Astrocyte of the spinal cord (primary cell): Measurements from ENCODE around the gene NBPF11.
"Not testable (repeated sequence)": the region's sequence is repeated elsewhere in the genome, so short reads cannot be mapped to it uniquely, and the experiment has no call there.

Experiments
- DNase-seq: peaks from one replicate; pipeline ENCODE4 v3.0.0; 2011; ENCODE audit warnings: low read depth, low spot score
- H3K4me3 ChIP-seq: 2 replicates; pipeline ENCODE4 v1.5.1; 2011; ENCODE audit warnings: low read depth, mild to moderate bottlenecking, low read length, moderate library complexity
- CTCF ChIP-seq: IDR thresholded peaks from 2 replicates; pipeline ENCODE4 v1.5.1; 2012; ENCODE audit warnings: low read depth, mild to moderate bottlenecking, low read length, inconsistent platforms
- in situ Hi-C: cut with HindIII; loops from 2 replicates; pipeline ENCODE4 v1.10.0; 2017; ENCODE audit warnings: low sequenced_read_pairs

The NBPF11 gene

GRCh38 chr1:148161053-148161901 is 9.2 kb upstream of the NBPF11 start:
- in situ Hi-C loops: no loop called here
- TF ChIP-seq CTCF: no peak
- DNase-seq: no peak
- no peak overlapping the region for H3K4me3 ChIP-seq

GRCh38 chr1:148160343-148161052 is 8.4 kb upstream of the NBPF11 start:
- no peak for TF ChIP-seq CTCF
- in situ Hi-C loops: no loop called here
- DNase-seq: no peak
- H3K4me3 ChIP-seq: no peak overlapping the region

- TF ChIP-seq CTCF: no peak
- H3K4me3 ChIP-seq: no peak overlapping the region
- in situ Hi-C loops: no loop called here
- DNase-seq: no peak
Observed at GRCh38 chr1:148160048-148160342, 7.9 kb upstream of the NBPF11 start.

- no peak for DNase-seq
- in situ Hi-C loops: no loop called here
- TF ChIP-seq CTCF: no peak
- H3K4me3 ChIP-seq: no peak overlapping the region
Observed at GRCh38 chr1:148158341-148159003, 6.4 kb upstream of the NBPF11 start.

- in situ Hi-C loops, DNase-seq, H3K4me3 ChIP-seq: not testable (repeated sequence)
Observed at GRCh38 chr1:148157803-148158202, 5.7 kb upstream of the NBPF11 start.

GRCh38 chr1:148155494-148156275 is 3.6 kb upstream of the NBPF11 start:
- DNase-seq, H3K4me3 ChIP-seq, in situ Hi-C loops: not testable (repeated sequence)

GRCh38 chr1:148152795-148153194 is 714 bp upstream of the NBPF11 start:
- H3K4me3 ChIP-seq, DNase-seq, in situ Hi-C loops: not testable (repeated sequence)

GRCh38 chr1:148151371-148151819 is 686 bp downstream of the NBPF11 start:
- peak overlapping the region; percentile 59 for H3K4me3 ChIP-seq
- in situ Hi-C loops: not testable (repeated sequence)
- DNase-seq: peak; percentile 10

GRCh38 chr1:148150945-148151344 is 1.1 kb downstream of the NBPF11 start:
- in situ Hi-C loops: not testable (repeated sequence)
- H3K4me3 ChIP-seq: peak overlapping the region; percentile 59
- peak; percentile 22 for DNase-seq

GRCh38 chr1:148150014-148150413 is 2.1 kb downstream of the NBPF11 start:
- DNase-seq, H3K4me3 ChIP-seq, in situ Hi-C loops: not testable (repeated sequence)

- H3K4me3 ChIP-seq, DNase-seq, in situ Hi-C loops: not testable (repeated sequence)
Observed at GRCh38 chr1:148149050-148149815, 2.8 kb downstream of the NBPF11 start.
